H1 (cell line): ENCODE data around the gene ECE2. TPM values are rescaled to one million over a fixed set of nuclear protein-coding genes. Genes with fewer than 3 reads are reported as not detected.

Experiments
- CTCF ChIA-PET: fragments of 300-600 bp; sonication (Branson Sonifier 250); formaldehyde crosslinking; loops from one replicate; lab custom pipeline; 2021; ENCODE audit not compliant: partially characterized antibody; lab: Charles Lee
- POLR2A ChIA-PET: fragments of 300-600 bp; sonication (Branson Sonifier 250); formaldehyde crosslinking; loops from one replicate; lab custom pipeline; 2021; ENCODE audit warnings: inconsistent platforms; ENCODE audit not compliant: partially characterized antibody; lab: Charles Lee
- DNase-seq, 2 experiments: peaks; one replicate each; pipeline versions ENCODE4 v3.0.0 to v3.0.0-alpha.2; 2010 to 2022; ENCODE audit warnings: low spot score in 2 of 2, low read depth in 1 of 2, mixed read lengths in 1 of 2
- FAIRE-seq: peaks from 2 replicates; lab custom pipeline; 2011; peaks lifted over from hg19 to GRCh38; lab: Jason Lieb, UNC
- H2AFZ ChIP-seq: 2 replicates; pipeline ENCODE4 v1.8.1; 2012; ENCODE audit warnings: low read length, inconsistent platforms
- H2AK5ac ChIP-seq: 2 replicates; pipeline ENCODE4 v1.6.1; 2013; ENCODE audit warnings: low read depth, low read length
- H2BK120ac ChIP-seq: replicated peaks from 2 replicates; pipeline ENCODE3; 2013; ENCODE audit warnings: low read depth, low read length, inconsistent platforms
- H2BK12ac ChIP-seq: 2 replicates; pipeline ENCODE4 v1.6.1; 2013; ENCODE audit warnings: low read depth, low read length
- H2BK15ac ChIP-seq: 2 replicates; pipeline ENCODE4 v1.6.1; 2013; ENCODE audit warnings: low read length
- H2BK20ac ChIP-seq: 2 replicates; pipeline ENCODE4 v1.6.1; 2013; ENCODE audit warnings: low read length
- H2BK5ac ChIP-seq: 2 replicates; pipeline ENCODE4 v1.6.1; 2013; ENCODE audit warnings: low read depth, low read length
- H3K14ac ChIP-seq: 2 replicates; pipeline ENCODE4 v1.6.1; 2013; ENCODE audit warnings: inconsistent platforms; ENCODE audit not compliant: insufficient read length
- H3K18ac ChIP-seq: 2 replicates; pipeline ENCODE4 v1.6.1; 2013; ENCODE audit warnings: low read length; ENCODE audit errors: extremely low read depth
- H3K23ac ChIP-seq: 2 replicates; pipeline ENCODE4 v1.6.1; 2013; ENCODE audit warnings: inconsistent platforms; ENCODE audit not compliant: insufficient read length
- H3K23me2 ChIP-seq: 2 replicates; pipeline ENCODE4 v1.6.1; 2013; ENCODE audit warnings: low read depth, low read length
- H3K27ac ChIP-seq: 2 replicates; pipeline ENCODE4 v1.6.1; 2011; ENCODE audit warnings: low read depth, low read length, inconsistent platforms
- H3K27me3 ChIP-seq, 4 experiments: replicated peaks in 1 of 4; 1 replicate in 1 of 4; 2 replicates in 3 of 4; pipeline versions ENCODE4 v1.6.1 to v1.8.1; 2011 to 2013; ENCODE audit warnings: low read length in 3 of 4, mild to moderate bottlenecking in 3 of 4, inconsistent platforms in 2 of 4, mixed read lengths in 2 of 4, moderate library complexity in 1 of 4; ENCODE audit not compliant: control insufficient read depth in 3 of 4, insufficient read depth in 3 of 4; ENCODE audit errors: extremely low read depth in 1 of 4
- H3K36me3 ChIP-seq, 4 experiments: 2 replicates each; pipeline versions ENCODE4 v1.6.1 to v1.8.1; 2011 to 2013; ENCODE audit warnings: mild to moderate bottlenecking in 4 of 4, low read length in 3 of 4, moderate library complexity in 2 of 4, control low read depth in 1 of 4, inconsistent platforms in 1 of 4; ENCODE audit not compliant: insufficient read depth in 4 of 4, control insufficient read depth in 2 of 4
- H3K4ac ChIP-seq: replicated peaks from 2 replicates; pipeline ENCODE3; 2013; ENCODE audit warnings: low read length, low read depth, mixed read lengths, inconsistent platforms; ENCODE audit not compliant: insufficient read length
- H3K4me1 ChIP-seq, 4 experiments: replicated peaks in 1 of 4; 1 replicate in 1 of 4; 2 replicates in 3 of 4; pipeline versions ENCODE4 v1.6.1 to v1.8.1; 2011 to 2013; ENCODE audit warnings: low read length in 3 of 4, inconsistent platforms in 2 of 4, mixed read lengths in 1 of 4; ENCODE audit not compliant: insufficient read depth in 4 of 4, control insufficient read depth in 3 of 4
- H3K4me2 ChIP-seq, 2 experiments: 2 replicates each; pipeline versions ENCODE4 v1.6.1 to v1.8.1; 2011 to 2013; ENCODE audit warnings: low read depth in 2 of 2, low read length in 2 of 2, control low read depth in 1 of 2, inconsistent platforms in 1 of 2, mild to moderate bottlenecking in 1 of 2; ENCODE audit not compliant: insufficient read depth in 1 of 2
- H3K4me3 ChIP-seq, 4 experiments: fragments of 200-600, 300-600 bp in 1 of 4; sonication (generic), shearing (Covaris generic), sonication (Bioruptor Twin) in 1 of 4; 2 replicates each; pipeline versions ENCODE4 v1.5.1 to v1.8.1; 2011 to 2016; ENCODE audit warnings: low read length in 4 of 4, low read depth in 3 of 4, control low read depth in 2 of 4, inconsistent platforms in 2 of 4, mild to moderate bottlenecking in 2 of 4, mixed read lengths in 1 of 4, moderate library complexity in 1 of 4; ENCODE audit not compliant: insufficient read depth in 2 of 4; ENCODE audit errors: extremely low read depth in 1 of 4
- H3K56ac ChIP-seq: replicated peaks from 2 replicates; pipeline ENCODE3; 2013; ENCODE audit warnings: low read depth, mild to moderate bottlenecking, mixed read lengths, low read length, inconsistent platforms; ENCODE audit not compliant: insufficient read length
- H3K79me1 ChIP-seq: 2 replicates; pipeline ENCODE4 v1.6.1; 2013; ENCODE audit warnings: low read depth, low read length, control low read depth
- H3K79me2 ChIP-seq, 2 experiments: 2 replicates each; pipeline versions ENCODE4 v1.6.1 to v1.8.1; 2012 to 2013; ENCODE audit warnings: low read length in 2 of 2, mild to moderate bottlenecking in 2 of 2, inconsistent platforms in 1 of 2; ENCODE audit not compliant: insufficient read depth in 2 of 2, control insufficient read depth in 1 of 2
- H3K9ac ChIP-seq, 4 experiments: replicated peaks in 1 of 4; 1 replicate in 1 of 4; 2 replicates in 3 of 4; pipeline versions ENCODE4 v1.6.1 to v1.8.1; 2011 to 2013; ENCODE audit warnings: low read depth in 3 of 4, low read length in 3 of 4, control low read depth in 2 of 4, mild to moderate bottlenecking in 2 of 4, moderate library complexity in 2 of 4, inconsistent platforms in 1 of 4; ENCODE audit errors: extremely low read depth in 1 of 4
- H3K9me3 ChIP-seq, 2 experiments: 2 replicates each; pipeline versions ENCODE4 v1.6.1 to v1.8.1; 2012 to 2013; ENCODE audit warnings: mild to moderate bottlenecking in 2 of 2, moderate library complexity in 2 of 2, control low read depth in 1 of 2, inconsistent platforms in 1 of 2, low read depth in 1 of 2, low read length in 1 of 2, mixed read lengths in 1 of 2; ENCODE audit not compliant: insufficient read depth in 2 of 2
- H4K20me1 ChIP-seq, 2 experiments: replicated peaks in 1 of 2; 2 replicates each; pipeline versions ENCODE3 to v1.8.1; 2011 to 2013; ENCODE audit warnings: inconsistent platforms in 2 of 2, low read length in 2 of 2, mild to moderate bottlenecking in 1 of 2; ENCODE audit not compliant: insufficient read depth in 2 of 2, control insufficient read depth in 1 of 2
- H4K5ac ChIP-seq: 2 replicates; pipeline ENCODE4 v1.6.1; 2013; ENCODE audit warnings: low read length, low read depth, mixed read lengths, inconsistent platforms; ENCODE audit not compliant: insufficient read length
- H4K8ac ChIP-seq: 2 replicates; pipeline ENCODE4 v1.8.0; 2013; ENCODE audit warnings: mild to moderate bottlenecking, moderate library complexity, low read length, inconsistent platforms; ENCODE audit not compliant: insufficient read depth; ENCODE audit errors: extremely low read depth
- H4K91ac ChIP-seq: replicated peaks from 2 replicates; pipeline ENCODE3; 2013; ENCODE audit warnings: low read length, mixed read lengths, inconsistent platforms; ENCODE audit not compliant: insufficient read length
- CBX5 ChIP-seq: fragments of 300-800, 300-1000 bp; sonication (generic); IDR thresholded peaks from 2 replicates; pipeline ENCODE4 v1.7.1; 2016; ENCODE audit warnings: antibody characterized with exemption, low read length, low read depth
- WGBS, 2 experiments: shearing (Covaris generic) in 1 of 2; methylation state at CpG; one replicate each; pipeline versions ENCODE4 v1.1.6 to v1.1.7; 2013 to 2015; ENCODE audit warnings: low lambda C conversion rate in 2 of 2, mixed read lengths in 2 of 2, inconsistent platforms in 1 of 2, low coverage in 1 of 2, missing lambda C conversion rate in 1 of 2; ENCODE audit not compliant: insufficient replicate concordance in 2 of 2, insufficient coverage in 1 of 2, insufficient read length in 1 of 2; ENCODE audit errors: extremely low coverage in 1 of 2, missing lambda C conversion rate in 1 of 2; 5-methylcytosine and 5-hydroxymethylcytosine counted together
- polyA plus RNA-seq, 7 experiments: library from polyadenylated mRNA; depleted of rRNA in 3 of 7; stranded (reverse) in 5 of 7; unstranded in 2 of 7; fragments of >200 nt in 5 of 7; fragments of 200-250 nt in 2 of 7; gene quantifications; 1 replicate in 5 of 7; 2 replicates in 1 of 7; 4 replicates in 1 of 7; pipeline versions ENCODE4 v1.2.1 to v1.2.3, GENCODE V29; 2011 to 2013; ENCODE audit warnings: missing spikeins in 2 of 7, mixed read lengths in 2 of 7
- total RNA-seq: library from RNA; stranded (reverse); fragmentation: NEBNext Ultra II Directional; extraction: Animal tissue kit (Norgen Biotek cat#: 25700); gene quantifications from 2 replicates; pipeline ENCODE4 v1.2.1, GENCODE V29; 2021

ECE2 gene
- total and polyA plus RNA-seq, 2 of the 8 experiments (the other 6 are each of a cell fraction or from before 2014, with no cell fraction given), result 0.44 to 0.86 TPM

DNA sequence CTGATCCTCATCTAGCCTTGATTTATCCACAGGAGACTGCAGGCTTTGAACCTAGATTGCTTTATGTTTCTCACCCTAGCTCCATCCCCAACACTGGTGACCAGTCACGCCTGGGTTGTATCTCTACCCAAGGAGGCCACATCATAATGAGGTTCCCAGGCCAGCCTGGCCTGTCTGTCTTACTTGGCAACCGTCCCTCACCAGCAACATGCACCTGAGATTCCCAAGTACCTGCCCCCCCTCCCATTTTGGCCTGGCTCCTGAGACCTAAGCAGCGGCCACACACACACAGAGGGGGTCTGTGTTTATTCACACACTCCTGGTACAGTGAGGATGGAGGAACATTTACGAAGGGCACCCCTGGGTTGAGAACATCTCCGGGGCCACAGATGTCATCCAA, 16.9 kb upstream of the ECE2 start:
- Histone ChIP-seq H3K36me3 (no peaks in the 10 kb centered on the region), H2BK15ac (no peak overlapping the region), H2BK20ac (no peak overlapping the region), H3K9me3 (no peaks in the 10 kb centered on the region), H3K4me3 (no peak overlapping the region), H2AK5ac (no peak overlapping the region), H2BK5ac (no peak overlapping the region), H2BK120ac (no peak overlapping the region), H4K5ac (no peak overlapping the region), H4K91ac (no peak overlapping the region), H3K27ac (no peak overlapping the region), H3K18ac (no peak overlapping the region), H3K9ac (no peak overlapping the region), H4K20me1 (peaks cover 16 to 19% of the 10 kb centered on the region in 2 experiments), H2AFZ (no peak overlapping the region), H3K23me2 (peaks cover 22% of the 10 kb centered on the region), H3K4me2 (peak overlapping the region in 1 of 2 experiments; percentile 89; a peak in 2 of 4 replicates), H3K23ac (no peak overlapping the region), H3K4ac (no peak overlapping the region), H3K27me3 (peaks cover 7 to 50% (median 38%) of the 10 kb centered on the region in 4 experiments), H3K79me2 (no peaks in the 10 kb centered on the region), H4K8ac (no peak overlapping the region), H3K79me1 (no peaks in the 10 kb centered on the region), H3K14ac (no peak overlapping the region), H3K4me1 (peaks cover 0 to 17% (median 8%) of the 10 kb centered on the region in 4 experiments; a peak in 4 of 7 replicates), H2BK12ac (no peak overlapping the region), H3K56ac (no peak overlapping the region)
- no peak for FAIRE-seq
- 91% methylated on average over 5 of the region's 5 CpGs; no CpG with 5 or more reads in 1 of the 2 experiments for WGBS, 2 experiments
- CTCF ChIA-PET, result interaction anchor here (1.2 to 14.0 kb wide), 4 partner anchors 9 to 77 kb away, joined by 4 to 136 read pairs (median 18); partner anchors contain the start of genes EEF1AKMT4 and VWA5B2
- DNase-seq, result no peak
- POLR2A ChIA-PET, result interaction anchor here (1.3 to 2.5 kb wide), 6 partner anchors 9 to 113 kb away, joined by 3 to 12 read pairs (median 5); partner anchors contain the start of genes DVL3 and EEF1AKMT4
- TF ChIP-seq CBX5, result no peak
